HK-2 (cell line): Measurements from ENCODE around the gene RGPD5.
"Not testable (repeated sequence)": the region's sequence is repeated elsewhere in the genome, so short reads cannot be mapped to it uniquely, and the experiment has no call there.

Source experiments
- DNase-seq: peaks from one replicate; pipeline ENCODE4 v3.0.0-alpha.2; 2018; ENCODE audit not compliant: unreplicated experiment

The RGPD5 gene

DNA sequence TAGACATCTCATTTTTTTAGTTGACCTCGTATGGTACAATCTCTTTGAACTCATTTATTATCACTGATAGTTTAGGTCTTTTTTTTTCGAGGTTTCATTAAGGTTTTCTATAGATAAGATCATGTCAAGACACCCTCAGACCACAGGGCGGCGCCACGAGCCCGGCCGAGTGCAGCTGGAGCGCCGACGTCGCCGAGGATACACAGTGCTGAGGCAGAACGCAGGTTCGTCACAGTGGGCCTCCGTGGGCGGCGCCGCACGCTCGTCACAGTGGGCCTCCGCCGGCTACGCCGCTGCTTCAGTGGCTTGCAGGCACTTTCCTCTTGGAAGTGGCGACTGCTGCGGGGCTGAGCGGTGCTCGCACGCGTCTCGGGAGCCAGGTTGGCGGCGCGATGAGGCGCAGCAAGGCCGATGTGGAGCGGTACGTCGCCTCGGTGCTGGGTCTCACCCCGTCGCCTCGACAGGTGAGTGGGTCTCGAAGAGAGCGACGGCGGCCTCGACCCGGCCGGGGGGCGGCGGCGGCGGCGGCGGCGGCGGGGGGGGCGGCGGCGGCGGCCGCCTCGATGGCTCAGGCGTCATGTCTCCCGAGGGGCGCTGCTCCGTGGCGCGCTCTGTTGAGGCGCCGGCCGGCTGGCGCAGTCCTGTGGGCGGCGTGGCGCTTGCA, at the start of gene RGPD5:
RGPD5 (plus strand) TSS at position 232 of the 664 bp plus-strand sequence; CDS start at position 393, 161 bp downstream.
- not testable (repeated sequence) for DNase-seq

DNA sequence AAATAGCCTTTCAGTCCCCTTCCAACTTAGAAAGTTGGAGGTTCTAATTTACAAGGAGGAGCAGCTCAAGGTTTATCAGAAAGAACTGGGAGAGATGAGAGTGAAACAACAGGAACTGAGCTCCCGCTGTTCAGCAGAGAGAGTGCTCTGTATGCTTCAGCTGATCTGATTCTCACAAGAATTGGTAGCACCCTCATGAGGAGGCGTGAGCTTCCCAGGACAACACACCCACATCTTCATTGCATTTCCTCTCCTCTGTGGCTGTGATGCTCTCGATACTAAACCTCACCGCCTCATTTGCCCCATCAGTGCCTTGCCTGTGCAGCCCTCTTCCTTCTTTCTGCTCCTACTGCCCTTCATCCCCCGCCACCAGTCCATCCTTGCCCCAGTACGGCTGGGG, 42.5 kb upstream of the RGPD5 start:
- not testable (repeated sequence) for DNase-seq

DNA sequence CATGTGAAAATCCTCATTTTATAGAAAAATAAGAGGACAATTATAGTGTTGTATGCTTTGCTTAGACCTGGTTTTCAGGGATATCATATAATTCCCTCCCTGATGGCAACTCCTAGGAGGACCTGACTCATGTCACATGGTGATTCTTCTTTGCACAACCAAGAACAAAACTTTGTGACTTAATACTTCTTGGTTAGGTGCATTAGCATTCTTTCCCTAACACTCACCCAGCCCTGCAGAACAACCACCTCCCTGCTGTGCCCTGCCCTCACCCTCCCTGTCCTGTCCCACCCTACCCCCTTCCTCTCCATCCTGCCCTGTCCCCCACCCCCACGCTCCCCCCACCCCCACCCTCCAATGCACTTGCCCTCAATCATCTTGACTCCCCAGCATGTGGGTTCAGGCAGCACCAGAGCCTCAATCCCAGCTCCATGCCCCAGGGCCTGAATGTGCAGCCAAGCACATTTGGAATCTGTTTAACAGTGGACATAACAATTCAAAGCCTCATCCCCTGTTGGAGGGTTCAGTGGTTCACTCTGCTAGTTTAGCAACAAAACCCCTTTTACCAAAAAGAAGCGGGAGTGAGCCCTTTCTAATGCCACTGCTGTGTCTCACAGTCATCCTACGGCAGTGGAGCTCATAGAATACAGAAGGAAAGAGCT, 36.8 kb upstream of the RGPD5 start:
- DNase-seq, result not testable (repeated sequence)

DNA sequence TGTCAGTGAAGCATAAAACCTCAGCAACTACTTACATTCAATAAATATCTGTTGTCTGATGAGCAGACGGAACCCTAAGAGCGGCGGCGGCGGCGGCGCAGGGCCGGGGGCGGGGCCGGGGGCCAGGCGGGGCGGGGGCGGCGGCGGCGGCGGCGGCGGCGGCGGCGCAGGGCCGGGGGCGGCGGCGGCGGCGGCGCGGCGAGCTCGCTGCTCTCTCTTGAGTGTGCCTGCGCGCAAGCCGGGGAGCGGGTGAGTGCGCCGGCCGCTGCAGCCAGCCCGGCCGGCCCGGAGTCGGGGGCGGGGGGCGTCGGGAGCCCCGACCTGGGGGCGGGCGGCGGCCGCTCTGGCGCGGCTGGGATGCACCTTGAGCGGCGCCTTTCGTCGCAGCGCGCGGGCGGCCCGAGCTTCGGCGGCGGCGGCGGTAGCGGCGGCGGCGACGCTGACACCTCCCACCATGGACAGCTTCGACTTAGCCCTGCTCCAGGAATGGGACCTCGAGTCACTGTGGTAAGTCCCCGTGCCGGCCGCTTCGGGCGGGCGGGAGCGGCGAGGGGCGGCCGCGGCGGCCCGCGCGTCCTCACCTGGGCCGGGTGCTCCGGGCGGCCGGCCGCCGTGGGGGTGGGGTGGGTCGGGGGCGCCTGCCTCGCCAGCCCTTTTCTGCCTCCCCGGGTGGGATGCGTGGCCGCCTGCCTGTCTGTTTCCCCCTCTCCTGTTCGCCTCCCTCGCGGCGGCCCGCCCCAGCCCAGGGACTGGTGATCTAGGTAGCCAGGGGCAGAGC, 33.7 kb upstream of the RGPD5 start:
- DNase-seq, result peak; percentile 2

DNA sequence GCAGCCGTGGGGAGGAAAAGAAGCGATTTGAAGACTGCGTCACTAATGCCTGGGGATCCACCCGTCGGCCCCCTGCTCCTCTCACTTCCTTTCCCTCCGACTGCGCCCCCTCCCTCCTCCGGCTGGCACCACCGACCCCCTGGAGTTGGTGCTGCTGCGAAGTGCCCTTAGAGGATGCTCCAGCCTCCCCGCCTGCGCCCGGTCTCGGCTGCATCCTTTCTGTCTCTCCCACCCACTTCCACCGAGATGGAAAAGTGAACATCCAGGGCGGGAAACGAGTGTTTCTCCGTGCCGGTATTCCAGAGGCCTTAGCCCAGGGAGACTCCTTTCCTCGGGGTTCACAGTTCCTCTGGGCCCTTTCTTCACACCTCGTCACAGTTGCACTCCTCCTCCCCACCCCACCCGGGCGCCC, 33.1 kb upstream of the RGPD5 start:
- not testable (repeated sequence) for DNase-seq

DNA sequence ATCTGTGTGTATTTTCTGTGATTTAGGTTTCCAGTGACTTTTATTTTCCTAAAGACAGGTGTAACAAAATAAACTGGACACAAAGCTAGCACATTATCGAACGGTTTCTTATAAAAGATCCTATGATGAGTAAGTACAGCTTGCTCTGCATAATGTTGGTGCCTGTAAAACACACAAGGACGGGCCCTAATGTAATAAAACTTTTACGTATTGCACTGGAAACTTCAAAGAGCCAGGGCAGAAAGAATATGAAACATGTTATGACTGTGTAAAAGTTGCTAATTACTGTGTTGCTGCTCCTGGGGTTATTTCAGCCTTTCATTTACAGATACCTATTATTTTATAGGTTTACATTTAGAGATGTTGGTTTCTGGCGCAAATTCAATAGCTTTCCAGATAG, 32.1 kb upstream of the RGPD5 start:
- not testable (repeated sequence) for DNase-seq

DNA sequence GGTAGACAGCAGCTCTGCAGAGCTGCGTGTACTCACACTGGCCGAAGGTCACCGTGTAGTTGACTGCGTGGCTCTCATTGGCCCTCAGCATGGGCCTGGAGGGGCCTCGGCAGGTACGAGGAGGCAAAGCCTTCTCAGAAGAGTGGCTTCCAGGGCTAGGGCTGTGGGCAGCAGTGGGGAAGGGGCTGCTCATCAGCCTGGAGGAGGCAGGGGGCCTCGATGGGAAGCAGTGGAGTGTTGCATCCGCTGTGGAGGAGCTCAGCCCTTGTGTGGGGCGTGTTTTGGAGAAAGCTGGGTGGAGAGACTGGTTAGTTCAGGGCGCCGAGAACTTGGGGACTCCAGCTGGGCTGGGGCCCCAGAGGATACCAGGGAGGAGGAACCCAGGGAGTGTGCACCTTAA, 28.0 kb upstream of the RGPD5 start:
- DNase-seq, result not testable (repeated sequence)

DNA sequence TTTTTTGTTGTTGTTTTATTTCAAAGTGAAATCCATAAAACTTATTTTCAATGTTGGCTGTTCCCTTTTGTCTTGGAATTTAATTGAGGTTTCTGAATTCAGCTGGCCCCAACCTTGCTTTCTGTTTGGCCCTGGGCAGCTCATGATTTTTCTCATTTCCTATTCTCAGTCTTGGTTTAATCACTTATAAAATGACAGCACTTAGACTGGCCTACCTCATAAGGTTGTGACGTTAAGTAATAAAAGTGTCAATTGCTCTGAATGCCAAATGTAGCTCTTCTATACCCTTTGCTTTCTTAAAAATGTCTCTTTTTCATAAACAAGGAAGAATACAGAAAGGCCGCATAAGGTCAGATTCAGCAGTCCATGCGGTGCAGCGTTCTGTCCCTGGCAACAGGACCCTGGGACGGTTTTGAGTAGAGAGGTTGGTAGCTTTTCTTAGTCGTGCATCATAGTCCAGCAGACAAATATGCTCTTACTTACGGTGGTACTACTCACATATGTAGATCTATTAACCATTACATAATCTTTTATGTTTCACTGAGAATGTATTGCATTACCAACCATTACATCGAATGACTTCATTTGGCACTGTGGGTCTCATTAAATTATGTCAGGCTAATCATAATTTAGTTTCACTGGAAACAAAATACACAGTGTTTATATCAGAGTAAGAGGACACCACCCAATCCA, 27.1 kb upstream of the RGPD5 start:
- not testable (repeated sequence) for DNase-seq

DNA sequence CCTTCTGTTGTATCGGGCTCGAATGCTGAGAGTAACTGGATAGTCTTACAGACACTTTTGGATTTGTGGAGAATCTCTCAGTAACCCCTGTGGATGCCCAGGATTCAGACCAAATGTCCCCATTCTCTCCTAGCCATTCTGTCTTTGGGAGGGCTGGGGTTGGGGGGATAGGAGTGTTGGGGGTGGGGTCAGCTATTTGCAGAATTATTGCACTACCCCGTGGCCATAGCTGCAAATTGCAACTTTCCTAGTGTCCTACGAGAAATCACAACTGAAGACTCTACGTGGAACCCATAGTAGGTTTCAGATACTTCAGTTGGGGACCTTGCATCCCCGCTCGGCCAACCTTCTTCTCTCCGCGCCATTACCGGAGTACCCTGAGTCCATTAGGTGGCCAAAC, 25.2 kb upstream of the RGPD5 start:
- DNase-seq, result not testable (repeated sequence)

DNA sequence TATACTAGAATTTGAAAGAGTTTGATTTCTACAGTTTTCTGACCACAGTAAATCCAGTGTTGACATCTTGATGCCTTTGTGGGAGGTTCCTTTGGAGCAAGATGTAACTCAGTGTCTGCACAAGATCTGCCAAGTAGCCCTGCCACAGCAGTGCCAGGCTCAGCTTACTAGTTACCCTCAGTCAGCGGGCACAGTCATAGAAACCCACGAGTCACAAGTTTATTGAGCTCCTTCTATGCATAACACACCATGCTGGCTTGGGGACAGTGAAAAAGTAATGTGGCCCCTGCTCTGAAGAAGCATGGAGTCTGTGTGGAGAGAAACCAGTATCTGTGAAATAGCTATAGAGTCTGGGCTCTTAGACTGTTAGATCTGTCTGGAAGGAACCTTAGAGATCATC, 15.0 kb upstream of the RGPD5 start:
- DNase-seq, result not testable (repeated sequence)

DNA sequence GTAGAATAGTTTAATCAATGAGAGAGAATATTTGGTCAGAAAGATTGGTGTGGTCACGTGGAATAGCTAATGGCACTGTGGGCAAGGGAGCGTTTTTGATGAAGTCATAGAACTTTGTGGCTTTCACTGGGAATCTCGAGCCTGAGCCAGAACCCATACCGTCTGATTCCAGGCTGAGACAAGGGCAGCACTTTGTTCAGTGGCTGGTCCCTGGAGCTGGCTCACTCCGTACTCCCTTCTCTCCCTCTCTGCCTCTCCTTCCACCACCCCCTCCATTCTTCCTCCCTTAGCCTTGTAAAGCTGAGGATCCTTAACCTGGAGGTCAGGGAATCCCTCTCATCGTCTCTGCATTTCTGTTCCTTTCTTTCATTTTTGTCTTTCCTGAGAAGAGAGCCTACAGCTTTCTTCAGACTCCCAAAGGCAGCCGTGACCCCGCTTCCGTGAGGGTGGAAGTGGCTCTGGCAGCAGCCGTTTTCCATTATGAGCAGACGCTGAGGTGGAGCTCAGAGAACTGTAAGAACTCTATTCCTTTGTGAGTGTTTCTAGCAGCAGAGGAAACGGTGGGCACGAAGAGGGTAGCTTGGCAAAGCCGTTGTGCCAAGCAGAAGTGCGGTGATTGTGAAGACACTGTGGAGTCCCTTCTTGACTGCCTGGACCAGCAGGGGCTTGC, 12.8 kb upstream of the RGPD5 start:
- not testable (repeated sequence) for DNase-seq

DNA sequence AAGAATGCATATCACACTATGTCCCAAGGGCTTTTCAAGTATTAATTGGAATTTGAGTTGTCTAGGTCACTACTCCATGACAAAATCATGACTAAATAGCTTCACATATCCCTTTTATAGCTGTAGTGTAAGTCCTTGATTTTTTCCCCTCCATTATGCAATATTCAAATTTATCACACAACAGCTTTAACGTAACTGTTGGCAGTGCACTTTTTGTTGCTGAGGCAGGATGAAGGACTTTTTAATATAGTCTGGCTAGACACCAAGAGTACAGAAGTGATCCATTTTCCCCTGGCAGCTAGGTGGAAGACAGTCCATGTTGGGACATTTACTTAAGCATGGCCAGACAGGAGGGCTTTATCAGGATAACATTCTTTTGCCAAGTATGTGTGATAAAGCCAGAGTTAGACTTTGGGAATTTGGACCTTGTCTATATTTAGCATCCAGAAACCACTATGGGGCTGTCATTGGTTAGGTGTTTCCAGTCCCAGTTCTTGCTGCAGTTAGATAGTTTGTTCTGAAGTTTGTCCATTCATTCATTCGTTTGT, 11.6 kb upstream of the RGPD5 start:
- not testable (repeated sequence) for DNase-seq

DNA sequence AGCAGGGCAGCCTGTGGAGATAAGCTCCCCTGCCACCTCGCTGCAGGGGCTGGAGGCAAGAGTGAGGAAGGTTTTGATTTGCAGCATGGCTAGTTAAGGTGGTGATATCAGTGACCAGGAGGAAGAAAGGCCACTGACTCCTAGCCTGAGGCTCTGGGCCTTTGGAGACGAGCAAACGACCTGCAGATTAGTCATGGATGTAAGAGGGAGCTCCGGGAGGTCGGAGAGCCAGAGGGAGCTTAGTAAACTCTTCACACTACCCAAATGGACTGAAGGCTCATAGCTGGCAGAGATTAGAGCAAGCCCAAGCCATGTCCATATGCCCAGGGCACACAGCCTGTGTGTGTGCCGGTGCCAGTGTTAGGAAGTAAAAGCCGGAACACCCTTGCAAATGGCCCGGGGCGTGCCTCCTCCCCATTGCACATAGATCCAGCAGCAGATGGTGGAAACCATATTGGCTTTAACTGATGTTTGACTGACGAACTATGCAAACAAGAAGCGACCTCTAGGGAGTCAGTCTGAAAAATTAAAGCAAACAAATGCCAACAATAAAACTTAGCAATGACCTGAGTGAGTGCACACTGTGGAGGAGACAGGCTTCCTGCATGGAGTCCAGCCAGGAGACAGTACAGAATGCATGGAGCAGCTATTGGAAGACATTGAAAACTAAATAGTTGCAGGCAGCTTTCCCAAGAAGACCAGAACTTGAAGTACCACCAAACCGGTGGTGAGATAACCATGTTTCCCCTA, 2.4 kb upstream of the RGPD5 start:
- not testable (repeated sequence) for DNase-seq

DNA sequence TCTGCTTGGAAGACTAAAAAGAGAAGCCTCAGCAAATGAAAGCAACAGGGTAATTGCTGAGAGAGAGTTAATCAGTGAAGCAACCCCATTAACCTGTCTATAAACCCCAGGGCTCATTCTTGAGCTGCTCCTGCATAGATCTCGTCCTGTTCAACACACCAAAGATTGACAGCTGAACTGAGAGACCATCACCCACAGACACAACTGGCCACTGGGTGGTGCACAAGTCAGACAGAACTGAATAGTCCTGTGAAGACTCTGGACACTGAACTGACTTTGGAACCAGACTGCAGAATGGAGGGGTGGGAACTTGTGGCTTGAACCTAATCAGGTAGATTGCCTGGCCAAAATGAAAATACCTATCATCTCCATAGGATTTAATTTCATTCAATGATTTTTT, 1.4 kb upstream of the RGPD5 start:
- DNase-seq, result not testable (repeated sequence)

DNA sequence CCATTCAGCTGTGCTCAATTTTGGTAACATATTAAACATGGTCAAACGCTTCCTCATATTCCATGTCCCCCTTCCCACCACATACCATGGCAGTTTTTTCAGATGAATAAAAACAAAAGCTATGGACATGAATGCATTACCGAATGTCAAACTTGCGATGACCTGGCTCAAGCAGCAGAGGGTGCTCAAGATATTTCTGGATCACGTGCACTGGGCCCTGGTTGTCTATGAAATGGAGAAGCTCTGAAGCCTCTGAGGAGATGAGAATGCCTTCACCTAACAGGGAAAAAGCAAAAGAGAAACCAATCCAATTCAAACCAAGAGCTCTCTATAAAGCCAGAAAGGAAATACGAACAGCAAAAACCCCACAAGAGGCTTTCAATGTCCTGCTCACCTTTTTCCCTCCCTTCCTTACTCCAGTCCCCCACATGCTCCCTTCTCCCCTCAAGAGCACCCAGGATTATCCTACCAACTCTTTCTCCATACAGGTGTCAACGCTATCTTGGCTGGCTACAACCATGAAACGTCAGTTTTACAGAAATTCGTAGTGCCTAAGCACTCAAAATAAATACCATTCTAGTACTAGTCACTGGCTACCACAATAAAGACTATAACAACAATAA, 77.1 kb downstream of the RGPD5 start:
- not testable (repeated sequence) for DNase-seq

DNA sequence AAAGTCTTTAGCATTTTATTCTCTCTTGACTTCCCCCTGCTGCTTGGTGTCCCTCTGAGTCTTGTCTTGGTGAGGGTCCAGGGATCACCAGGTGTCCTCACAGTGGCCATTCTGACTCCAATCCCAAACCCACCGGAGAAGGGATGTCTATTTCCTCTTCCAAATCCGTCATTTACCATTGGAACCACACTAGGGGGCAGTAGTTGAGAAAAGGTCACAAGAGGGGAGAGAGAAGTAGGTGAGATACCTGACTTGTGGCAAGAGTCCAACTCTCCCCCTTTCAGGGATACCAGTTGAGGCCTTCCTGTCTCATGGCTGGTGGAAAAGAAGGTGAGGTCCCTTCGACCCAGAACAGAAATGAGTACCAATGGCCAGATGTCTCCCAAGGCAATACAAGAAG, 82.5 kb downstream of the RGPD5 start:
- not testable (repeated sequence) for DNase-seq

DNA sequence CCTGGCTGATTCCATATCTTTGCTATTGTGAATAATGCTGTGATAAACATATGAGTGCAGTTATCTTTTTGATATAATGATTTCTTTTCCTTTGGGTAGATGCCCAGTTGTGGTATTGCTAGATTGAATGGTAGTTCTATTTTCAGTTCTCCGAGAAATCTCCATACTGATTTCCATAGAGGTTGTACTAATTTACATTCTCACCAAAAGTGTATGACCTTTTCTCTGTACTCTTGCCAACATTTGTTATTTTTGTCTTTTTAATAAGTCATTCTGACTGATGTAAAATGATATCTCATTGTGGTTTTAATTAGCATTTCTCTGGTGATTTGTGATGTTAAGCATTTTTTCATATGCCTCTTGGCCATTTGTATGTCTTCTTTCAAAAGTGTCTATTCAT, 88.0 kb downstream of the RGPD5 start:
- not testable (repeated sequence) for DNase-seq

DNA sequence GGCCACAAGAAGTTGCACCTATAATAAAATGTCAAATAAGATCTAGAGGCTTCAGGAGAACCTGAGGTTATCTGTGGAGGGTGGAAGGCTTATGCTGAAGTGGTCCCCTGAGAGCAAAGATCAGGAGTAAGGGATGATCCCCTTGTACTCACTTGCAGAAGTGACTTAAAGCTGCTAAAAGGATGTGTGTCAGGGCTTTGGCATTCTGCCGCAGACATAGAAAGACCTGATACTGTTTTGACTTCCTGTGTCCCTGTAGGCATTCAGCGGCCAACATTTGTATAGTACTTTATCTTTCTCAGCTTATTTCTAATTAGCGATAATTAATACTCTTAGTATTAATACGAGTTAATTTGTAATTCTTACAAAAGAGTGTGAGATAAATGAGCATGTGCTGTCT, 94.3 kb downstream of the RGPD5 start:
- DNase-seq, result not testable (repeated sequence)

DNA sequence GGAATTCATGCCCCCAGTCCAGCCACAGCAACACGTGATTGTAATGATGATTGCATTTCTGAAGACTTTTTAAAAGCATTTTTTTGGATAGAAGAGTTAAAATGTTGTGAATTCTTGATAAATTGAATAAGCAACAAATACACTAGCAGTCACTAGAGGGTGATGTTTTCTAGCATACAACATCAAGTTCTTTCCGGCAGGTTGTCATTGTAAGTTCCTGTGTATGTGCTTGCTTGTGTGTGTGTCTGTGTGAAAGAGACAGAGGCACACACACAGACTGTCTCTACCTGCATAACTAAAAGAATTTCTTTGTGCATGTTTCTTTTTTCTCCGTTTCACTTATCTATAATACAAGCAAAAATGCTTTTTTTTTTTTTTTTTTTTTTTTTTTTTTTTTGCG, 95.8 kb downstream of the RGPD5 start:
- DNase-seq, result not testable (repeated sequence)

DNA sequence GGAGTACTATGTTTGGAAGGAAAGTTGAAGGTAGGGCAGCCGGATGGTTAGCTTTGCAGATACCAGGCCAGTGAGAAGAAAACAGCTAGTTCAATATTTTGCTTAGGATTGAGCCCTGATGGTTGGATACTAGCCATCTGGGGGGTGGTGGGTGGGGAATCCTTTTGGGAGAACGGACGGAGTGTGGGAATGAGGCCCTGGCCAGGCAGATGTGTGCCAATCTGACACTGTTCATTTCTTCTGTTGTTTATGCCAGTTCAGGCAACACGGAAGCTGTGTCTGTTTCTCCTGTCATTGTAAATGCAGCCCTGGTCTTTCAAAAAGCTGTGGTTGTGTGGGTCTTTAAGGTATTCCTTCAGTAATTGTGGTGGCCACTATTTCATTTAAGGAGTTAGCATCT, 96.9 kb downstream of the RGPD5 start:
- DNase-seq, result not testable (repeated sequence)
